ENCODE data around the gene CNNM1. TPM values are rescaled to one million over a fixed set of nuclear protein-coding genes. Genes with fewer than 3 reads are reported as not detected.

CNNM1 gene
- total RNA-seq, 1 experiment from 2014 or later: 0.90 TPM

GRCh38 chr10:99406149-99406548 lies 77.0 kb downstream of the CNNM1 start:
- no peak for ATAC-seq
- POLR2A ChIA-PET: no interaction called here

GRCh38 chr10:99410146-99410545 lies 81.0 kb downstream of the CNNM1 start:
- no peak overlapping the region for H3K4me3 Mint-ChIP-seq
- no peak overlapping the region for H3K27ac Mint-ChIP-seq
- peaks cover 22% of the 10 kb centered on the region for H3K36me3 Mint-ChIP-seq
- H3K9me3 Mint-ChIP-seq: no peaks in the 10 kb centered on the region
- peaks cover 10% of the 10 kb centered on the region for H3K4me1 Mint-ChIP-seq
- POLR2A ChIA-PET: interaction anchor here (0.6 kb wide), 1 partner anchor 260 kb away, joined by 4 read pairs; no protein-coding TSS in a partner anchor
- ATAC-seq (no peak), DNase-seq (ENCODE audit: low spot score) (no peak)
- CTCF ChIA-PET: no interaction called here
- H3K27me3 Mint-ChIP-seq (ENCODE audit: low read depth): no peaks in the 10 kb centered on the region
- TF ChIP-seq ARID4B (CRISPR knock-in tag; IDR thresholded peaks at IDR 0.05; ENCODE audit: borderline replicate concordance): no peak
- no peak for TF ChIP-seq ZBTB21 (CRISPR knock-in tag; IDR thresholded peaks at IDR 0.05; ENCODE audit: borderline replicate concordance)
- TF ChIP-seq TEAD1 (CRISPR knock-in tag; IDR thresholded peaks at IDR 0.05): no peak
- TF ChIP-seq, protein P1, sequence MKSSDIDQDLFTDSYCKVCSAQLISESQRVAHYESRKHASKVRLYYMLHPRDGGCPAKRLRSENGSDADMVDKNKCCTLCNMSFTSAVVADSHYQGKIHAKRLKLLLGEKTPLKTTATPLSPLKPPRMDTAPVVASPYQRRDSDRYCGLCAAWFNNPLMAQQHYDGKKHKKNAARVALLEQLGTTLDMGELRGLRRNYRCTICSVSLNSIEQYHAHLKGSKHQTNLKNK (CRISPR knock-in tag; IDR thresholded peaks at IDR 0.05): no peak
- no peak for TF ChIP-seq PRRX2 (CRISPR knock-in tag; IDR thresholded peaks at IDR 0.05)
- no peak for TF ChIP-seq ZNF232 (CRISPR knock-in tag; IDR thresholded peaks at IDR 0.05)
- TF ChIP-seq ZNF671 (CRISPR knock-in tag; IDR thresholded peaks at IDR 0.05): no peak

More at GRCh38 chr10:99406149-99406548, 77.0 kb downstream of the CNNM1 start:
- Mint-ChIP-seq H3K27ac (no peak overlapping the region), H3K4me3 (no peak overlapping the region), H3K36me3 (peaks cover 53% of the 10 kb centered on the region), H3K27me3 (ENCODE audit: low read depth) (no peaks in the 10 kb centered on the region), H3K9me3 (no peaks in the 10 kb centered on the region), H3K4me1 (no peaks in the 10 kb centered on the region)
- CTCF ChIA-PET: no interaction called here
- TF ChIP-seq CREB1 (CRISPR knock-in tag; IDR thresholded peaks at IDR 0.05): no peak
- no peak for TF ChIP-seq ZNF425 (CRISPR knock-in tag; conservative IDR thresholded peaks at IDR 0.05)
- TF ChIP-seq E2F5 (CRISPR knock-in tag; IDR thresholded peaks at IDR 0.05): no peak
- TF ChIP-seq, protein P2, sequence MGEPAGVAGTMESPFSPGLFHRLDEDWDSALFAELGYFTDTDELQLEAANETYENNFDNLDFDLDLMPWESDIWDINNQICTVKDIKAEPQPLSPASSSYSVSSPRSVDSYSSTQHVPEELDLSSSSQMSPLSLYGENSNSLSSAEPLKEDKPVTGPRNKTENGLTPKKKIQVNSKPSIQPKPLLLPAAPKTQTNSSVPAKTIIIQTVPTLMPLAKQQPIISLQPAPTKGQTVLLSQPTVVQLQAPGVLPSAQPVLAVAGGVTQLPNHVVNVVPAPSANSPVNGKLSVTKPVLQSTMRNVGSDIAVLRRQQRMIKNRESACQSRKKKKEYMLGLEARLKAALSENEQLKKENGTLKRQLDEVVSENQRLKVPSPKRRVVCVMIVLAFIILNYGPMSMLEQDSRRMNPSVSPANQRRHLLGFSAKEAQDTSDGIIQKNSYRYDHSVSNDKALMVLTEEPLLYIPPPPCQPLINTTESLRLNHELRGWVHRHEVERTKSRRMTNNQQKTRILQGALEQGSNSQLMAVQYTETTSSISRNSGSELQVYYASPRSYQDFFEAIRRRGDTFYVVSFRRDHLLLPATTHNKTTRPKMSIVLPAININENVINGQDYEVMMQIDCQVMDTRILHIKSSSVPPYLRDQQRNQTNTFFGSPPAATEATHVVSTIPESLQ (CRISPR knock-in tag; IDR thresholded peaks at IDR 0.05): no peak
- no peak for TF ChIP-seq ATF1 (CRISPR knock-in tag; IDR thresholded peaks at IDR 0.05)
- no peak for TF ChIP-seq ZNF423 (CRISPR knock-in tag; IDR thresholded peaks at IDR 0.05)
- TF ChIP-seq IRF1 (CRISPR knock-in tag; IDR thresholded peaks at IDR 0.05): no peak
- TF ChIP-seq NR3C1 (CRISPR knock-in tag; conservative IDR thresholded peaks at IDR 0.05; ENCODE audit: low read depth): no peak
- no peak for TF ChIP-seq JAZF1 (CRISPR knock-in tag; IDR thresholded peaks at IDR 0.05)
- no peak for TF ChIP-seq ZNF317 (CRISPR knock-in tag; IDR thresholded peaks at IDR 0.05; ENCODE audit: borderline replicate concordance, low read depth)
- TF ChIP-seq, protein P1 (CRISPR knock-in tag; IDR thresholded peaks at IDR 0.05): no peak
- TF ChIP-seq, protein P3, sequence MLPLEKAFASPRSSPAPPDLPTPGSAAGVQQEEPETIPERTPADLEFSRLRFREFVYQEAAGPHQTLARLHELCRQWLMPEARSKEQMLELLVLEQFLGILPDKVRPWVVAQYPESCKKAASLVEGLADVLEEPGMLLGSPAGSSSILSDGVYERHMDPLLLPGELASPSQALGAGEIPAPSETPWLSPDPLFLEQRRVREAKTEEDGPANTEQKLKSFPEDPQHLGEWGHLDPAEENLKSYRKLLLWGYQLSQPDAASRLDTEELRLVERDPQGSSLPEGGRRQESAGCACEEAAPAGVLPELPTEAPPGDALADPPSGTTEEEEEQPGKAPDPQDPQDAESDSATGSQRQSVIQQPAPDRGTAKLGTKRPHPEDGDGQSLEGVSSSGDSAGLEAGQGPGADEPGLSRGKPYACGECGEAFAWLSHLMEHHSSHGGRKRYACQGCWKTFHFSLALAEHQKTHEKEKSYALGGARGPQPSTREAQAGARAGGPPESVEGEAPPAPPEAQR (CRISPR knock-in tag; IDR thresholded peaks at IDR 0.05): no peak
- no peak for DNase-seq (ENCODE audit: low spot score)
